Cardiac muscle cell (in vitro differentiated cells and primary cell): ENCODE measurements around the gene GABRG3. TPM values are rescaled to one million over a fixed set of nuclear protein-coding genes. Genes with fewer than 3 reads are reported as not detected.

Source experiments
- DNase-seq, 2 donors: peaks; one replicate each; pipeline versions ENCODE4 v3.0.0 to v3.0.0-alpha.2; 2010 to 2017; ENCODE audit warnings: low read depth in 1 of 2, low spot score in 1 of 2
- H3K27ac ChIP-seq: fragments of 200-600 bp; sonication (generic); 2 replicates; pipeline ENCODE4 v1.5.1; 2016
- H3K27me3 ChIP-seq: fragments of 200-600 bp; sonication (generic); 2 replicates; pipeline ENCODE4 v1.6.0; 2016; ENCODE audit warnings: control low read depth
- H3K36me3 ChIP-seq: fragments of 200-600 bp; sonication (generic); 2 replicates; pipeline ENCODE4 v1.5.1; 2016; ENCODE audit warnings: control low read depth
- H3K4me1 ChIP-seq: fragments of 200-600 bp; sonication (generic); 2 replicates; pipeline ENCODE4 v1.8.1; 2017; ENCODE audit warnings: low read depth, mild to moderate bottlenecking, mixed run types
- H3K4me3 ChIP-seq: fragments of 200-600 bp; sonication (generic); 2 replicates; pipeline ENCODE4 v1.5.1; 2016; ENCODE audit warnings: mild to moderate bottlenecking
- H3K9me3 ChIP-seq: fragments of 200-600 bp; sonication (generic); 2 replicates; pipeline ENCODE4 v1.5.1; 2017; ENCODE audit warnings: low read depth, mild to moderate bottlenecking, control low read depth
- polyA plus RNA-seq: library from polyadenylated mRNA; unstranded; fragments of >200 nt; fragmentation: Nextera tagmentation; extraction: Ambion mirVana; gene quantifications from 2 replicates; pipeline ENCODE4 v1.2.1, GENCODE V29; 2016
- total RNA-seq: library from RNA; depleted of rRNA; stranded (reverse); fragments of >200 nt; gene quantifications from 2 replicates; pipeline ENCODE4 v1.2.3, GENCODE V29; 2016
- TF ChIP-seq, protein P1 (sequence below): IDR thresholded peaks from 2 replicates; pipeline ENCODE4 v1.5.1; 2012; ENCODE audit warnings: low read depth, mild to moderate bottlenecking, low read length

GABRG3 gene
- total and polyA plus RNA-seq, 2 experiments from 2014 or later = not detected

DNA sequence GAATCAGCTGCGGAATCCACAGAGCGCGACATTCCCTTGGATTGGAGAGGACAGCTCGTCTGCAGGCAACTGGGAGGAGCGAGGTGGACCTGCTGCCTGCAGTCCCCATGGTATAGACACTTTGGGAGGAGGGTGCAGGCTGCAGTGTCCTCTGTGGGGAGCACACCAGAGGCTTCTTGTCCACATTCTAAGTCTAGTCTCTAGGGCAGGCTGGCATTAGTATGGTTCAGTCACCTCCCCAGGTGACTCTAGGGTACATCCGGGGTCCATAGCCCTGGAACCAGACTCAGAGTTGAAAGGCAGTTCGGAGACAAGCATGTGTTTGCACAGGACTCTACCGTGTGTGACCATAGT lies 118.2 kb downstream of the GABRG3 start:
- no peak for DNase-seq
- Histone ChIP-seq H3K27me3 (no peaks in the 10 kb centered on the region), H3K4me3 (no peak overlapping the region), H3K27ac (no peak overlapping the region), H3K9me3 (no peaks in the 10 kb centered on the region), H3K4me1 (peaks cover 10% of the 10 kb centered on the region), H3K36me3 (no peaks in the 10 kb centered on the region)
- TF ChIP-seq, protein P1, sequence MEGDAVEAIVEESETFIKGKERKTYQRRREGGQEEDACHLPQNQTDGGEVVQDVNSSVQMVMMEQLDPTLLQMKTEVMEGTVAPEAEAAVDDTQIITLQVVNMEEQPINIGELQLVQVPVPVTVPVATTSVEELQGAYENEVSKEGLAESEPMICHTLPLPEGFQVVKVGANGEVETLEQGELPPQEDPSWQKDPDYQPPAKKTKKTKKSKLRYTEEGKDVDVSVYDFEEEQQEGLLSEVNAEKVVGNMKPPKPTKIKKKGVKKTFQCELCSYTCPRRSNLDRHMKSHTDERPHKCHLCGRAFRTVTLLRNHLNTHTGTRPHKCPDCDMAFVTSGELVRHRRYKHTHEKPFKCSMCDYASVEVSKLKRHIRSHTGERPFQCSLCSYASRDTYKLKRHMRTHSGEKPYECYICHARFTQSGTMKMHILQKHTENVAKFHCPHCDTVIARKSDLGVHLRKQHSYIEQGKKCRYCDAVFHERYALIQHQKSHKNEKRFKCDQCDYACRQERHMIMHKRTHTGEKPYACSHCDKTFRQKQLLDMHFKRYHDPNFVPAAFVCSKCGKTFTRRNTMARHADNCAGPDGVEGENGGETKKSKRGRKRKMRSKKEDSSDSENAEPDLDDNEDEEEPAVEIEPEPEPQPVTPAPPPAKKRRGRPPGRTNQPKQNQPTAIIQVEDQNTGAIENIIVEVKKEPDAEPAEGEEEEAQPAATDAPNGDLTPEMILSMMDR = no peak

DNA sequence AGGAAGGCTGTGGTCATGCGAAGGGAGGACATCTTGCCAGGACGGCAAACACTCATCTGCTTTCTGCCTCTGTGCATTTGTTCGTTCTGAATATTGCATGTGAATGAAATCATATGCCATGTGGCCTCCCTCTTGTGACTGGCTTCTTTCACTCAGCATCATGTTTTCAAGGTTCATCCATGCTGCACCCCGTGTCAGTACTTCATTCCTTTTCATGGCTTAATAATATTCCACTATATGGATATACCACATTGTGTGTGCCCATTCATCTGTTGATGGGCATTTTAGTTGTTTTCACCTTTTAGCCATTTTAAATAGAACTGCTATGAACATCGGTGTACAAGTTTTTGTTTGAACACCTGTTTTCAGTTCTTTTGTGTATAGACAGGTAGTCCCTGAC lies 118.7 kb downstream of the GABRG3 start:
- Histone ChIP-seq H3K36me3 (no peaks in the 10 kb centered on the region), H3K27ac (no peak overlapping the region), H3K27me3 (no peaks in the 10 kb centered on the region), H3K9me3 (no peaks in the 10 kb centered on the region), H3K4me3 (no peak overlapping the region), H3K4me1 (peaks cover 10% of the 10 kb centered on the region)
- TF ChIP-seq, protein P1 = no peak
- DNase-seq = no peak

GRCh38 chr15:27091270-27091940 lies 120.4 kb downstream of the GABRG3 start:
- Histone ChIP-seq H3K4me3 (no peak overlapping the region), H3K9me3 (no peaks in the 10 kb centered on the region), H3K27me3 (no peaks in the 10 kb centered on the region), H3K27ac (no peak overlapping the region), H3K4me1 (peaks cover 4% of the 10 kb centered on the region), H3K36me3 (no peaks in the 10 kb centered on the region)
- TF ChIP-seq, protein P1 = no peak
- DNase-seq = peak in 1 of 2 donors; percentile 22

GRCh38 chr15:27092390-27092789 lies 121.4 kb downstream of the GABRG3 start:
- DNase-seq = no peak
- H3K4me1 ChIP-seq = no peaks in the 10 kb centered on the region
- no peak overlapping the region for H3K4me3 ChIP-seq
- TF ChIP-seq, protein P1 = no peak
- H3K9me3 ChIP-seq = no peaks in the 10 kb centered on the region
- H3K27me3 ChIP-seq = no peaks in the 10 kb centered on the region
- no peak overlapping the region for H3K27ac ChIP-seq
- H3K36me3 ChIP-seq = no peaks in the 10 kb centered on the region

DNA sequence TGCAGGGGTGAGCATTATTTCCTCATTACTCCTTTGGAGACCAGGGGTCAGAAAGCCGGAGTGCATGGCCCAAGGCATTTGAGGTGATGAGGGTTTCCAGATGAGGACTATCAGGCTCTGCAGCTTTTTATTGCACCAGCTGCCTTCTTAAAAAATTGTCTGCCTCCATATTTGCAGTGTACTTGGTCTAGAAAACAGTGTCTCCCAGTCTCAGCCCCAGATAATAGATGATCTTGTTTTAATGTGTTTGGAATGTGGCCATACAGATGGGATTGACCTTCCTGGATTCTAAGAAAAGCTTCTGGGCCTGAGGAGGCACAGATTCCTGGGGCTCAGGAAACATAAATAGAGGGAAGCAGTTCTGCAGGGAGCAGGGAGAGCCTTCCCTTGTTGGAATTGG lies 123.3 kb downstream of the GABRG3 start:
- DNase-seq = no peak
- Histone ChIP-seq H3K36me3 (no peaks in the 10 kb centered on the region), H3K27me3 (no peaks in the 10 kb centered on the region), H3K9me3 (no peaks in the 10 kb centered on the region), H3K4me3 (no peak overlapping the region), H3K27ac (no peak overlapping the region), H3K4me1 (no peaks in the 10 kb centered on the region)
- TF ChIP-seq, protein P1 = no peak
